ENCODE results near the gene OLIG1.
A peak's percentile ranks its signal among the peaks of the same experiment; 100 is the strongest.

The OLIG1 gene

GRCh38 chr21:33063907-33064622 is 5.9 kb upstream of the OLIG1 start:
- DNase-seq = no peak

GRCh38 chr21:33064623-33065390 is 5.1 kb upstream of the OLIG1 start:
- peak; percentile 55 for DNase-seq

GRCh38 chr21:33067043-33067442 is 2.9 kb upstream of the OLIG1 start:
- no peak for DNase-seq

- no peak for DNase-seq
Measured at GRCh38 chr21:33067457-33067856, 2.5 kb upstream of the OLIG1 start.

- DNase-seq = no peak
Measured at GRCh38 chr21:33069243-33069642, 698 bp upstream of the OLIG1 start.

- no peak for DNase-seq
Measured at GRCh38 chr21:33069645-33069993, 322 bp upstream of the OLIG1 start.

GRCh38 chr21:33070744-33070997 is 730 bp downstream of the OLIG1 start:
- DNase-seq = no peak

- no peak for DNase-seq
Measured at GRCh38 chr21:33070998-33071769, 1.2 kb downstream of the OLIG1 start.

- DNase-seq = no peak
Measured at GRCh38 chr21:33071770-33072306, 1.9 kb downstream of the OLIG1 start.

- DNase-seq = no peak
Measured at GRCh38 chr21:33073636-33074035, 3.7 kb downstream of the OLIG1 start.

GRCh38 chr21:33075128-33075527 is 5.2 kb downstream of the OLIG1 start:
- no peak for DNase-seq

- DNase-seq = no peak
Measured at GRCh38 chr21:33075596-33076195, 5.8 kb downstream of the OLIG1 start.

GRCh38 chr21:33076600-33077329 is 6.8 kb downstream of the OLIG1 start:
- no peak for DNase-seq

GRCh38 chr21:33078907-33079582 is 9.1 kb downstream of the OLIG1 start:
- peak; percentile 90 for DNase-seq

- no peak for DNase-seq
Measured at GRCh38 chr21:33080376-33080775, 10.4 kb downstream of the OLIG1 start.

GRCh38 chr21:33080776-33081175 is 10.8 kb downstream of the OLIG1 start:
- no peak for DNase-seq

GRCh38 chr21:33088384-33088783 is 18.4 kb downstream of the OLIG1 start:
- no peak for DNase-seq

- DNase-seq = no peak
Measured at GRCh38 chr21:33089395-33090119, 19.6 kb downstream of the OLIG1 start.

- DNase-seq = no peak
Measured at GRCh38 chr21:33096426-33096825, 26.5 kb downstream of the OLIG1 start.

- no peak for DNase-seq
Measured at GRCh38 chr21:33099131-33099530, 29.2 kb downstream of the OLIG1 start.

- no peak for DNase-seq
Measured at GRCh38 chr21:33101300-33101911, 31.5 kb downstream of the OLIG1 start.
